WTC11 (cell line): ENCODE data around the gene NEB.
"Not testable (repeated sequence)": the region's sequence is repeated elsewhere in the genome, so short reads cannot be mapped to it uniquely, and the experiment has no call there.

Experiments
- ATF3 ChIP-seq: sonication (generic); formaldehyde crosslinking; conservative IDR thresholded peaks from 2 replicates; pipeline ENCODE4 v1.8.1; 2022; ENCODE audit warnings: mild to moderate bottlenecking, missing genetic modification reagents
- CTCF ChIP-seq: fragments of 200-600 bp; IDR thresholded peaks from 2 replicates; pipeline ENCODE4 v1.8.0; 2022; ENCODE audit warnings: antibody characterized with exemption
- MYBL2 ChIP-seq: sonication (generic); formaldehyde crosslinking; IDR thresholded peaks from 2 replicates; pipeline ENCODE4 v1.8.1; 2023; ENCODE audit warnings: mild to moderate bottlenecking, moderate library complexity, missing genetic modification reagents
- NFYB ChIP-seq: sonication (generic); formaldehyde crosslinking; conservative IDR thresholded peaks from 2 replicates; pipeline ENCODE4 v1.8.0; 2022; ENCODE audit warnings: low read depth, missing genetic modification reagents
- NR3C1 ChIP-seq: sonication (generic); formaldehyde crosslinking; conservative IDR thresholded peaks from 2 replicates; pipeline ENCODE4 v1.8.1; 2023; ENCODE audit warnings: low read depth, mild to moderate bottlenecking, missing genetic modification reagents
- PREB ChIP-seq: sonication (generic); formaldehyde crosslinking; IDR thresholded peaks from 2 replicates; pipeline ENCODE4 v1.8.1; 2022; ENCODE audit warnings: mild to moderate bottlenecking, missing genetic modification reagents, moderate library complexity, borderline replicate concordance
- SMAD3 ChIP-seq: sonication (generic); formaldehyde crosslinking; IDR thresholded peaks from 2 replicates; pipeline ENCODE4 v1.8.0; 2022; ENCODE audit warnings: missing genetic modification reagents, mild to moderate bottlenecking, borderline replicate concordance
- SMAD4 ChIP-seq: sonication (generic); formaldehyde crosslinking; IDR thresholded peaks from 2 replicates; pipeline ENCODE4 v1.8.0; 2022; ENCODE audit warnings: mild to moderate bottlenecking, missing genetic modification reagents
- SP1 ChIP-seq: sonication (generic); formaldehyde crosslinking; conservative IDR thresholded peaks from 2 replicates; pipeline ENCODE4 v1.8.1; 2022; ENCODE audit warnings: missing genetic modification reagents
- ZNF138 ChIP-seq: sonication (generic); formaldehyde crosslinking; conservative IDR thresholded peaks from 2 replicates; pipeline ENCODE4 v1.8.1; 2022; ENCODE audit warnings: mild to moderate bottlenecking, moderate library complexity, missing genetic modification reagents
- ZNF219 ChIP-seq: sonication (generic); formaldehyde crosslinking; IDR thresholded peaks from 2 replicates; pipeline ENCODE4 v1.8.0; 2023; ENCODE audit warnings: missing genetic modification reagents, mild to moderate bottlenecking, borderline replicate concordance
- ZNF263 ChIP-seq: sonication (generic); formaldehyde crosslinking; IDR thresholded peaks from 2 replicates; pipeline ENCODE4 v1.8.1; 2022; ENCODE audit warnings: low read depth, mild to moderate bottlenecking, moderate library complexity, missing genetic modification reagents

- not testable (repeated sequence) for TF ChIP-seq CTCF; ZNF263 (CRISPR knock-in tag); NFYB (CRISPR knock-in tag); ZNF219; NR3C1 (CRISPR knock-in tag); ZNF138 (CRISPR knock-in tag); SMAD4 (CRISPR knock-in tag); MYBL2 (CRISPR knock-in tag); SP1; SMAD3; ATF3 (CRISPR knock-in tag); PREB (CRISPR knock-in tag)
Measured at GRCh38 chr2:151557883-151558282, 176.4 kb downstream of the NEB start.
